ENCODE measurements around the gene SUN2.

Gene SUN2

DNA sequence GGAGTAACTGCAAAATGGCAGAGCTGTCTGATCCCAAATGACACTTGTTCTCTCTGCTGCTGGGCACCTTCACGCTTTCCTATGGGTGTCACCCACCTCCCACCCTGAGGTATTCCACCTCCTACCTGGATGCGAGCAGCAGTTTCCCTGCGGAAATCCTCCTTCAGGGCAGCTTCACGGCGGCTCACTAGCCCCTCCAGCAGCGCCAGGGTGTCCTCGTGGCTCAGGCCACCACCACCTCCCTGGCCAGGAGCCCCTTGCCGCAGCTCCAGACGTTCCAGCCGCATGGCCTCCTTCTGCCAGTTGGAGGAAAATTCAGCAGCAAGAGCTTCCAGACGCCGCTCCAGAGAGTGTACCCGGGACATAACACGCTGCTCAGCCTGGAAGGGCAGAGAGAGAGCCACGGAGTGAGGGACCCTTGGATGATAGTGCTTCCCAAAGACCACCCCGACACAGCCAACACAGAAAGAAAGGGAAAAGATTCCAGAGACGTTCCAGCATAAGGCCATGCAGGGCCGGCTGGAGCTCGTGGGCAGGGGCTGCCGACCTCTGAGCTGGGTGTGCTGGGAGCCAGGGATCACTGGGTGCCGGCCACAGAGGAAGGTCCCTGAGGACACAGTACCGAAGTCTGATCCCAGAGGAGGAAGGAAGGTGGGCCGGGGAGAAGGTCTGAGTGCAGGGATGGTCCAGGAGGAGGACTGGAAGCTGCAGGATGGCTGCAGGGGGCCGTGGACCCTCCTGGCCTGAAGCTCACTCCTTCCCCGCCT, 13.4 kb downstream of the SUN2 start:
- H4K20me1 ChIP-seq (ENCODE audit: insufficient read depth, low read length) = no peaks in the 10 kb centered on the region; the same call in 1 of the 2 replicates
- H3K4me3 ChIP-seq (ENCODE audit: low read length) = no peak overlapping the region
- TF ChIP-seq, protein P1, sequence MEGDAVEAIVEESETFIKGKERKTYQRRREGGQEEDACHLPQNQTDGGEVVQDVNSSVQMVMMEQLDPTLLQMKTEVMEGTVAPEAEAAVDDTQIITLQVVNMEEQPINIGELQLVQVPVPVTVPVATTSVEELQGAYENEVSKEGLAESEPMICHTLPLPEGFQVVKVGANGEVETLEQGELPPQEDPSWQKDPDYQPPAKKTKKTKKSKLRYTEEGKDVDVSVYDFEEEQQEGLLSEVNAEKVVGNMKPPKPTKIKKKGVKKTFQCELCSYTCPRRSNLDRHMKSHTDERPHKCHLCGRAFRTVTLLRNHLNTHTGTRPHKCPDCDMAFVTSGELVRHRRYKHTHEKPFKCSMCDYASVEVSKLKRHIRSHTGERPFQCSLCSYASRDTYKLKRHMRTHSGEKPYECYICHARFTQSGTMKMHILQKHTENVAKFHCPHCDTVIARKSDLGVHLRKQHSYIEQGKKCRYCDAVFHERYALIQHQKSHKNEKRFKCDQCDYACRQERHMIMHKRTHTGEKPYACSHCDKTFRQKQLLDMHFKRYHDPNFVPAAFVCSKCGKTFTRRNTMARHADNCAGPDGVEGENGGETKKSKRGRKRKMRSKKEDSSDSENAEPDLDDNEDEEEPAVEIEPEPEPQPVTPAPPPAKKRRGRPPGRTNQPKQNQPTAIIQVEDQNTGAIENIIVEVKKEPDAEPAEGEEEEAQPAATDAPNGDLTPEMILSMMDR (IDR thresholded peaks at IDR 0.05; ENCODE audit: low read depth, low read length) = no peak
- TF ChIP-seq EZH2phosphoT487 (IDR thresholded peaks at IDR 0.05; ENCODE audit: low read depth) = no peak
- no peak overlapping the region for H3K4me2 ChIP-seq (ENCODE audit: low read length)
- H3K36me3 ChIP-seq (replicated peaks; ENCODE audit: low read depth, low read length) = peaks cover 82% of the 10 kb centered on the region
- H3K27me3 ChIP-seq (ENCODE audit: low read depth, low read length) = no peaks in the 10 kb centered on the region
- H3K9ac ChIP-seq (ENCODE audit: low read length) = no peak overlapping the region
- no peaks in the 10 kb centered on the region for H3K9me3 ChIP-seq (ENCODE audit: insufficient read depth, low read length)
- H2AFZ ChIP-seq (ENCODE audit: low read depth, low read length) = no peak overlapping the region
- H3K4me1 ChIP-seq (ENCODE audit: low read length) = no peaks in the 10 kb centered on the region
- H3K27ac ChIP-seq (ENCODE audit: low read length) = no peak overlapping the region
- no peaks in the 10 kb centered on the region for H3K79me2 ChIP-seq (ENCODE audit: low read length)

DNA sequence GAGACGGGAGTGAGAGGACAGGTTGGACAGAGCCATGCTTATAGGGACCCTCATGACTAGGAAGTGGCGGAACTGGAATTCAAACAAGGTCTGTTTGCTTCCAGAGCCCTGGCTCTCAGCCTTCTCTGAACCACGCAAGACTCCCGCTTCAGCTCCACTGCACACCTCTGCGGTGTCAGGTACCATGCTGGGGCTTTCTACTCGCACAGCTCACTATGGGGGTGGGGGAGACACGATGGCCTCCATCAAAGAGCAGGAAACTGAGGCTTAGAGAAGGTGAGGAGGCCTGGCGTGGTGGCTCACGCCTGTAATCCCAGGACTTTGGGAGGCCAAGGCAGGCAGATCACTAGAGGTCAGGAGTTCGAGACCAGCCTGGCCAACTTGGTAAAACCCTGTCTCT, 14.2 kb downstream of the SUN2 start:
- no peaks in the 10 kb centered on the region; the same call in 1 of the 2 replicates for H4K20me1 ChIP-seq (ENCODE audit: insufficient read depth, low read length)
- H3K9ac ChIP-seq (ENCODE audit: low read length) = no peak overlapping the region
- H3K4me1 ChIP-seq (ENCODE audit: low read length) = no peaks in the 10 kb centered on the region
- no peak overlapping the region for H3K4me2 ChIP-seq (ENCODE audit: low read length)
- no peak overlapping the region for H2AFZ ChIP-seq (ENCODE audit: low read depth, low read length)
- H3K79me2 ChIP-seq (ENCODE audit: low read length) = no peaks in the 10 kb centered on the region
- H3K9me3 ChIP-seq (ENCODE audit: insufficient read depth, low read length) = no peaks in the 10 kb centered on the region
- H3K4me3 ChIP-seq (ENCODE audit: low read length) = no peak overlapping the region
- peaks cover 87% of the 10 kb centered on the region for H3K36me3 ChIP-seq (replicated peaks; ENCODE audit: low read depth, low read length)
- no peak overlapping the region for H3K27ac ChIP-seq (ENCODE audit: low read length)
- no peaks in the 10 kb centered on the region for H3K27me3 ChIP-seq (ENCODE audit: low read depth, low read length)
- no peak for TF ChIP-seq EZH2phosphoT487 (IDR thresholded peaks at IDR 0.05; ENCODE audit: low read depth)
- TF ChIP-seq, protein P1 (IDR thresholded peaks at IDR 0.05; ENCODE audit: low read depth, low read length) = no peak

DNA sequence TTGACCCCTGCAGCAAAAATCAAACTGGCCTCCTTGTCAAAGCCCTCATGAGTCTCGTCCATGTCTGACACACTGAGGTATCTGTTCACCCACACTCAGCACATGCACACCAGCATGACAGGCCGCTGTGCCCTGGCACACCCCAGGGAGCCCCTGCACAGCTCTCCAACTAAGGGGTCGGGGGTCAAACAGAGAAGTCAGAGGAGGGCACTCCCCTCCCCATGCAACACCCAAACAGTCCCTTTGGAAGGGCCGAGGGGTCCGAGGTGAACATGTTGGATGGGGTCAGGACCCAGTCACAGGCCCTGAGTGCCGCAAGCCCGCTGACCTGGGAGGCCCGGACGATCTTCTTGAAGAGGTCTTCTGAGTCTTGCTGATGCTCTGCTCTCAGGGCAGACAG, 14.6 kb downstream of the SUN2 start:
- no peak overlapping the region for H3K4me3 ChIP-seq (ENCODE audit: low read length)
- H3K36me3 ChIP-seq (replicated peaks; ENCODE audit: low read depth, low read length) = peaks cover 87% of the 10 kb centered on the region
- no peaks in the 10 kb centered on the region; the same call in 1 of the 2 replicates for H4K20me1 ChIP-seq (ENCODE audit: insufficient read depth, low read length)
- no peak overlapping the region for H3K9ac ChIP-seq (ENCODE audit: low read length)
- H3K27ac ChIP-seq (ENCODE audit: low read length) = no peak overlapping the region
- no peak overlapping the region for H2AFZ ChIP-seq (ENCODE audit: low read depth, low read length)
- no peak for TF ChIP-seq EZH2phosphoT487 (IDR thresholded peaks at IDR 0.05; ENCODE audit: low read depth)
- TF ChIP-seq, protein P1 (IDR thresholded peaks at IDR 0.05; ENCODE audit: low read depth, low read length) = no peak
- no peaks in the 10 kb centered on the region for H3K27me3 ChIP-seq (ENCODE audit: low read depth, low read length)
- no peaks in the 10 kb centered on the region for H3K79me2 ChIP-seq (ENCODE audit: low read length)
- no peaks in the 10 kb centered on the region for H3K4me1 ChIP-seq (ENCODE audit: low read length)
- H3K4me2 ChIP-seq (ENCODE audit: low read length) = no peak overlapping the region
- H3K9me3 ChIP-seq (ENCODE audit: insufficient read depth, low read length) = no peaks in the 10 kb centered on the region

DNA sequence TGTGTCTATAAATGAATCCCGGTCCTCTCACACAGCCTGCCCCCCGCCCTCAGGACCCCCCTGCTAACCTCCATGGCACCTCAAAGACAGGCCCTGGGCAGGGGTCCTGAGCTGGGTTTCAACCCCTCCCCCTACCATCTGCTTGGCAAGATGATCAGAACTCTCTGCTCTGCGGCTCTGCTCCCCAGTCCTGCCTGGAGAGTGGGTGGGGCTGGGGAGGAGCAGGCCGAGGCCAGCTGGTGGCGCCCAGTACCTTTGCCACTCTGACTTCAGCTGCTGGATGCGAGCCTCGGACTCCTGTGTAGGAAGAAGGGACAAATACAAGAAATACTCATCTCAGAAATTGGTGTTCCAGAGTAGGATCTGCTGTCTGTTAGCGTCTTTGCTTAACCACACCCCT, 15.0 kb downstream of the SUN2 start:
- no peak overlapping the region for H2AFZ ChIP-seq (ENCODE audit: low read depth, low read length)
- H3K4me2 ChIP-seq (ENCODE audit: low read length) = no peak overlapping the region
- no peaks in the 10 kb centered on the region for H3K4me1 ChIP-seq (ENCODE audit: low read length)
- H3K79me2 ChIP-seq (ENCODE audit: low read length) = no peaks in the 10 kb centered on the region
- peaks cover 87% of the 10 kb centered on the region for H3K36me3 ChIP-seq (replicated peaks; ENCODE audit: low read depth, low read length)
- TF ChIP-seq, protein P1 (IDR thresholded peaks at IDR 0.05; ENCODE audit: low read depth, low read length) = no peak
- no peak for TF ChIP-seq EZH2phosphoT487 (IDR thresholded peaks at IDR 0.05; ENCODE audit: low read depth)
- no peak overlapping the region for H3K4me3 ChIP-seq (ENCODE audit: low read length)
- H3K9me3 ChIP-seq (ENCODE audit: insufficient read depth, low read length) = no peaks in the 10 kb centered on the region
- H4K20me1 ChIP-seq (ENCODE audit: insufficient read depth, low read length) = no peaks in the 10 kb centered on the region; the same call in 1 of the 2 replicates
- no peak overlapping the region for H3K9ac ChIP-seq (ENCODE audit: low read length)
- H3K27ac ChIP-seq (ENCODE audit: low read length) = no peak overlapping the region
- H3K27me3 ChIP-seq (ENCODE audit: low read depth, low read length) = no peaks in the 10 kb centered on the region
